ENCODE data around the gene POLR1A. TPM values are rescaled to one million over a fixed set of nuclear protein-coding genes. Genes with fewer than 3 reads are reported as not detected.

The POLR1A gene
- total RNA-seq, 1 donor from 2014 or later = 45.2 TPM

- H3K36me3 ChIP-seq (ENCODE audit: insufficient read depth, low read length) = peaks cover 57% of the 10 kb centered on the region
- peak overlapping the region; percentile 38 for H3K27ac Mint-ChIP-seq (ENCODE audit: unreplicated experiment)
These were observed 38.4 kb upstream of the POLR1A start for GRCh38 chr2:86143926-86144685.

DNA sequence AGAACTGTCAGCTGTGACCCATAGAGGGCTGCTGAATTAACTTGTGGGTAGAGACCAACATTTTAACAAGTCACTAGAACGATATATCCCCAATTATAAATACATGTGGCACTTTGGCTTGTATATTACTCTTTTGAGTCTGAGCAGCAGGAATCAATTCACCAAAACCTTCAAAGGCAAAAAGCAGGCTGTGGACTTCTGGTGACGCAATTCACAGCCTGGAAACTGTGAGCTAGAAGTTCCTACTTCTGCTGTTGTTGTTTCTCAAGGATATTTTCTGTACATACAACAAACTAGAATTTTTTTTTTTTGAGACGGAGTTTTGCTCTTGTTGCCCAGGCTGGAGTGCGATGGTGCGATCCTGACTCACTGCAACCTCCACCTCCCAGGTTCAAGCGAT, 37.6 kb upstream of the POLR1A start:
- TF ChIP-seq EZH2 (IDR thresholded peaks at IDR 0.05; ENCODE audit: insufficient read depth, low read length) (no peak), CTCF (IDR thresholded peaks at IDR 0.05; ENCODE audit: insufficient read depth, low read depth, low read length) (no peak)
- Histone ChIP-seq H3K9me3 (ENCODE audit: insufficient read depth, low read depth, low read length) (no peaks in the 10 kb centered on the region), H3K27ac (ENCODE audit: low read depth, low read length) (no peak overlapping the region), H3K36me3 (ENCODE audit: insufficient read depth, low read length) (peaks cover 53% of the 10 kb centered on the region), H3K4me3 (ENCODE audit: insufficient read depth, low read depth, low read length) (no peak overlapping the region), H2AFZ (ENCODE audit: low read depth, low read length) (no peak overlapping the region), H3K27me3 (ENCODE audit: insufficient read depth, low read length) (no peaks in the 10 kb centered on the region), H3K4me2 (ENCODE audit: low read length) (no peak overlapping the region), H3K9ac (ENCODE audit: low read length) (no peak overlapping the region), H3K4me1 (ENCODE audit: insufficient read depth, low read length) (no peaks in the 10 kb centered on the region), H4K20me1 (ENCODE audit: insufficient read depth, low read length) (peaks cover 3% of the 10 kb centered on the region), H3K79me2 (ENCODE audit: insufficient read depth, low read length) (no peaks in the 10 kb centered on the region)
- Mint-ChIP-seq H3K4me1 (ENCODE audit: low read depth, unreplicated experiment) (no peaks in the 10 kb centered on the region), H3K4me3 (ENCODE audit: unreplicated experiment) (no peak overlapping the region), H3K9me3 (ENCODE audit: unreplicated experiment) (no peaks in the 10 kb centered on the region), H3K27me3 (ENCODE audit: low read depth, unreplicated experiment) (no peaks in the 10 kb centered on the region), H3K27ac (ENCODE audit: unreplicated experiment) (peak overlapping the region; percentile 38), H3K36me3 (ENCODE audit: low read depth, unreplicated experiment) (peaks cover 27% of the 10 kb centered on the region)
- FAIRE-seq = no peak
- DNase-seq (ENCODE audit: low read depth) = no peak

More at GRCh38 chr2:86143926-86144685, 38.4 kb upstream of the POLR1A start:
- Histone ChIP-seq H3K79me2 (ENCODE audit: insufficient read depth, low read length) (no peaks in the 10 kb centered on the region), H3K4me3 (ENCODE audit: insufficient read depth, low read depth, low read length) (no peak overlapping the region), H3K9me3 (ENCODE audit: insufficient read depth, low read depth, low read length) (no peaks in the 10 kb centered on the region), H4K20me1 (ENCODE audit: insufficient read depth, low read length) (peaks cover 8% of the 10 kb centered on the region), H3K4me1 (ENCODE audit: insufficient read depth, low read length) (no peaks in the 10 kb centered on the region), H3K27ac (ENCODE audit: low read depth, low read length) (no peak overlapping the region), H3K9ac (ENCODE audit: low read length) (no peak overlapping the region), H3K27me3 (ENCODE audit: insufficient read depth, low read length) (no peaks in the 10 kb centered on the region), H2AFZ (ENCODE audit: low read depth, low read length) (no peak overlapping the region), H3K4me2 (ENCODE audit: low read length) (no peak overlapping the region)
- FAIRE-seq (no peak), DNase-seq (ENCODE audit: low read depth) (no peak)
- H3K27me3 Mint-ChIP-seq (ENCODE audit: low read depth, unreplicated experiment) = no peaks in the 10 kb centered on the region
- peak overlapping the region; percentile 16 for H3K4me3 Mint-ChIP-seq (ENCODE audit: unreplicated experiment)
- H3K9me3 Mint-ChIP-seq (ENCODE audit: unreplicated experiment) = no peaks in the 10 kb centered on the region
- H3K36me3 Mint-ChIP-seq (ENCODE audit: low read depth, unreplicated experiment) = peaks cover 22% of the 10 kb centered on the region
- H3K4me1 Mint-ChIP-seq (ENCODE audit: low read depth, unreplicated experiment) = no peaks in the 10 kb centered on the region
- no peak for TF ChIP-seq CTCF (IDR thresholded peaks at IDR 0.05; ENCODE audit: insufficient read depth, low read depth, low read length)
- no peak for TF ChIP-seq EZH2 (IDR thresholded peaks at IDR 0.05; ENCODE audit: insufficient read depth, low read length)
